Colonic mucosa (tissue), 4 donors: ENCODE data around the gene FRY. TPM values are rescaled to one million over a fixed set of nuclear protein-coding genes. Genes with fewer than 3 reads are reported as not detected.

ENCODE experiments used
- DNase-seq: peaks from one replicate; pipeline ENCODE4 v3.0.0-alpha.2; 2020
- H3K27ac ChIP-seq: fragments of 200-600 bp; one replicate; pipeline ENCODE4 v1.8.0; 2021
- H3K27me3 ChIP-seq: fragments of 200-600 bp; one replicate; pipeline ENCODE4 v1.8.0; 2021
- H3K36me3 ChIP-seq: fragments of 200-600 bp; one replicate; pipeline ENCODE4 v1.8.0; 2021
- H3K4me1 ChIP-seq: fragments of 200-600 bp; one replicate; pipeline ENCODE4 v1.8.0; 2021; ENCODE audit warnings: mild to moderate bottlenecking
- H3K4me3 ChIP-seq: fragments of 200-600 bp; one replicate; pipeline ENCODE4 v1.8.0; 2021
- H3K9ac ChIP-seq, 2 donors: one replicate each; pipeline ENCODE4 v1.7.0; 2013; ENCODE audit warnings: control low read depth in 2 of 2, low read depth in 2 of 2, low read length in 2 of 2
- H3K9me3 ChIP-seq: fragments of 200-600 bp; one replicate; pipeline ENCODE4 v1.8.0; 2021
- intact Hi-C: fragments of 100-400 bp; cut with DNase I; formaldehyde crosslinking; loops from one replicate; pipeline ENCODE4 v1.14.1; 2022
- total RNA-seq, 2 donors: library from RNA; stranded (reverse); fragmentation: NEBNext Ultra II Directional in 1 of 2; extraction: Animal tissue kit (Norgen Biotek cat#: 25700) in 1 of 2; gene quantifications; one replicate each; pipeline ENCODE4 v1.2.1, GENCODE V29; 2021
- TF ChIP-seq, protein P1 (sequence below): fragments of 200-600 bp; IDR thresholded peaks from one replicate; pipeline ENCODE4 v1.8.0; 2022; ENCODE audit warnings: antibody characterized with exemption, mild to moderate bottlenecking
- donor health status: healthy.
- donor health status: DM: no; HTN: no; CAD: no.
- donor health status: DM: no; HTN: no; CAD: no.

Gene FRY
- total RNA-seq, 2 donors from 2014 or later = 7.0 to 19.9 TPM

GRCh38 chr13:32323912-32324311, 292.3 kb downstream of the FRY start:
- Histone ChIP-seq H3K9ac (no peak overlapping the region), H3K27ac (no peak overlapping the region), H3K27me3 (no peaks in the 10 kb centered on the region), H3K36me3 (no peaks in the 10 kb centered on the region), H3K9me3 (no peaks in the 10 kb centered on the region), H3K4me3 (no peak overlapping the region), H3K4me1 (no peaks in the 10 kb centered on the region)
- intact Hi-C loops = no loop called here
- TF ChIP-seq, protein P1, sequence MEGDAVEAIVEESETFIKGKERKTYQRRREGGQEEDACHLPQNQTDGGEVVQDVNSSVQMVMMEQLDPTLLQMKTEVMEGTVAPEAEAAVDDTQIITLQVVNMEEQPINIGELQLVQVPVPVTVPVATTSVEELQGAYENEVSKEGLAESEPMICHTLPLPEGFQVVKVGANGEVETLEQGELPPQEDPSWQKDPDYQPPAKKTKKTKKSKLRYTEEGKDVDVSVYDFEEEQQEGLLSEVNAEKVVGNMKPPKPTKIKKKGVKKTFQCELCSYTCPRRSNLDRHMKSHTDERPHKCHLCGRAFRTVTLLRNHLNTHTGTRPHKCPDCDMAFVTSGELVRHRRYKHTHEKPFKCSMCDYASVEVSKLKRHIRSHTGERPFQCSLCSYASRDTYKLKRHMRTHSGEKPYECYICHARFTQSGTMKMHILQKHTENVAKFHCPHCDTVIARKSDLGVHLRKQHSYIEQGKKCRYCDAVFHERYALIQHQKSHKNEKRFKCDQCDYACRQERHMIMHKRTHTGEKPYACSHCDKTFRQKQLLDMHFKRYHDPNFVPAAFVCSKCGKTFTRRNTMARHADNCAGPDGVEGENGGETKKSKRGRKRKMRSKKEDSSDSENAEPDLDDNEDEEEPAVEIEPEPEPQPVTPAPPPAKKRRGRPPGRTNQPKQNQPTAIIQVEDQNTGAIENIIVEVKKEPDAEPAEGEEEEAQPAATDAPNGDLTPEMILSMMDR = no peak
- no peak for DNase-seq

- Histone ChIP-seq H3K27me3 (no peaks in the 10 kb centered on the region), H3K9me3 (no peaks in the 10 kb centered on the region), H3K36me3 (no peaks in the 10 kb centered on the region), H3K4me1 (no peaks in the 10 kb centered on the region), H3K9ac (no peak overlapping the region), H3K27ac (no peak overlapping the region), H3K4me3 (no peak overlapping the region)
- TF ChIP-seq, protein P1 = no peak
- DNase-seq = no peak
- intact Hi-C loops = no loop called here
These were observed 298.9 kb downstream of the FRY start for GRCh38 chr13:32330441-32330840.

- intact Hi-C loops = no loop called here
- Histone ChIP-seq H3K9ac (no peak overlapping the region), H3K9me3 (no peaks in the 10 kb centered on the region), H3K27ac (no peak overlapping the region), H3K27me3 (no peaks in the 10 kb centered on the region), H3K4me1 (no peaks in the 10 kb centered on the region), H3K36me3 (no peaks in the 10 kb centered on the region), H3K4me3 (no peak overlapping the region)
- no peak for DNase-seq
- TF ChIP-seq, protein P1 = no peak
These were observed 303.1 kb downstream of the FRY start for GRCh38 chr13:32334671-32335070.

GRCh38 chr13:32340914-32341313, 309.3 kb downstream of the FRY start:
- H3K9me3 ChIP-seq = no peaks in the 10 kb centered on the region
- H3K4me1 ChIP-seq = no peaks in the 10 kb centered on the region
- intact Hi-C loops = no loop called here
- H3K9ac ChIP-seq = no peak overlapping the region
- H3K27me3 ChIP-seq = no peaks in the 10 kb centered on the region
- no peak overlapping the region for H3K4me3 ChIP-seq
- DNase-seq = no peak
- no peaks in the 10 kb centered on the region for H3K36me3 ChIP-seq
- no peak overlapping the region for H3K27ac ChIP-seq
- TF ChIP-seq, protein P1 = no peak

- H3K4me1 ChIP-seq = no peaks in the 10 kb centered on the region
- H3K4me3 ChIP-seq = no peak overlapping the region
- TF ChIP-seq, protein P1 = no peak
- intact Hi-C loops = no loop called here
- H3K36me3 ChIP-seq = no peaks in the 10 kb centered on the region
- DNase-seq = no peak
- H3K27ac ChIP-seq = no peak overlapping the region
- H3K9ac ChIP-seq = no peak overlapping the region
- H3K9me3 ChIP-seq = no peaks in the 10 kb centered on the region
- H3K27me3 ChIP-seq = no peaks in the 10 kb centered on the region
These were observed 316.1 kb downstream of the FRY start for GRCh38 chr13:32347651-32348050.
